Measurements from ENCODE around the gene CRAT. TPM values are rescaled to one million over a fixed set of nuclear protein-coding genes. Genes with fewer than 3 reads are reported as not detected.

The CRAT gene
- polyA plus RNA-seq, 2 of the 4 experiments (the other 2 are of a cell fraction) = 20.5 to 26.0 TPM

DNA sequence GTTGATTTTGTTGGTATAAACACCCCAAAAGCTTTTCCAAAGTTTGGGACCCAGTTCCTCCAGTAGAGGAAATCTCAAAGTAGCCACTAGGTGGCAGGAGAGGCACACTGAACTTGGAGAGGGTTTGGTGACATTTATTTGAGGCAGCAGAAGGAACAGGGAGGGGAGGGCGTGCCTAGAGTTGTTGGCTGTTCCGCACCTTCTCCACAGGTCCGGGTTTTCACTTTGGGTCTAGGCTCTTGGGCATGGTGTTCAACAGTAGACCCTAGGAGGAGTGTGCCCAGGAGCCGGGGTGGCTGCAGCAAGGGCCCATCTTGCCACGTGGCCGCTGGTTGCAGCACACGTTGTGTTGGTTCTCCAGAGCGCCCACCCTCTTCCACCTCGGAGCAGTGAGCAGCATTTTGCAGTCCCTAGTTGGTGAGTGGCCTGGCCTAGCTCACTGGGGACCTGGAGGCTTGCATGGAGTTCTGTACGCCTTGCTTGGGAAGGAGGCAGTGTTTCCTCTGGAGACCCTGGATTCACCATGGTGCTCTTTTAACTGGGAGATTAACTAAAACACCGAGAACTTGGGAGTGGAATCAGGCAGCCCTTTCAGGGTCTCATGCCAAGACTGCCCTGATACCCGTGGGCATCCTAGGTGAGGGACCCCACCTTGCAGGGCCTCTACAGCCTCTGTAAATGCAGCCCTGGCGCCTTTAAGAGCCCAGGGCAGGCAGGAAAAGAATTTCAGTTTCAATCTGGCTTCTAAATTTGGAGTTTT, 28.8 kb upstream of the CRAT start:
- WGBS (ENCODE audit: missing lambda C conversion rate) = 5% methylated on average over 7 of the region's 13 CpGs
- no peak for TF ChIP-seq EHF (CRISPR knock-in tag; IDR thresholded peaks at IDR 0.05)
- no peak for TF ChIP-seq HEYL (CRISPR knock-in tag; IDR thresholded peaks at IDR 0.05)
- no peak; the same call in 1 of the 2 replicates for TF ChIP-seq ZNF302 (CRISPR knock-in tag; IDR thresholded peaks at IDR 0.05)
- TF ChIP-seq GATA3 (IDR thresholded peaks at IDR 0.05; ENCODE audit: borderline replicate concordance) = no peak; the same call in 1 of the 2 replicates
- TF ChIP-seq, protein P1, sequence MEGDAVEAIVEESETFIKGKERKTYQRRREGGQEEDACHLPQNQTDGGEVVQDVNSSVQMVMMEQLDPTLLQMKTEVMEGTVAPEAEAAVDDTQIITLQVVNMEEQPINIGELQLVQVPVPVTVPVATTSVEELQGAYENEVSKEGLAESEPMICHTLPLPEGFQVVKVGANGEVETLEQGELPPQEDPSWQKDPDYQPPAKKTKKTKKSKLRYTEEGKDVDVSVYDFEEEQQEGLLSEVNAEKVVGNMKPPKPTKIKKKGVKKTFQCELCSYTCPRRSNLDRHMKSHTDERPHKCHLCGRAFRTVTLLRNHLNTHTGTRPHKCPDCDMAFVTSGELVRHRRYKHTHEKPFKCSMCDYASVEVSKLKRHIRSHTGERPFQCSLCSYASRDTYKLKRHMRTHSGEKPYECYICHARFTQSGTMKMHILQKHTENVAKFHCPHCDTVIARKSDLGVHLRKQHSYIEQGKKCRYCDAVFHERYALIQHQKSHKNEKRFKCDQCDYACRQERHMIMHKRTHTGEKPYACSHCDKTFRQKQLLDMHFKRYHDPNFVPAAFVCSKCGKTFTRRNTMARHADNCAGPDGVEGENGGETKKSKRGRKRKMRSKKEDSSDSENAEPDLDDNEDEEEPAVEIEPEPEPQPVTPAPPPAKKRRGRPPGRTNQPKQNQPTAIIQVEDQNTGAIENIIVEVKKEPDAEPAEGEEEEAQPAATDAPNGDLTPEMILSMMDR (IDR thresholded peaks at IDR 0.05) = peak; percentile 95
- peak; percentile 90 for TF ChIP-seq SMC3 (IDR thresholded peaks at IDR 0.05)
- TF ChIP-seq, protein P2, sequence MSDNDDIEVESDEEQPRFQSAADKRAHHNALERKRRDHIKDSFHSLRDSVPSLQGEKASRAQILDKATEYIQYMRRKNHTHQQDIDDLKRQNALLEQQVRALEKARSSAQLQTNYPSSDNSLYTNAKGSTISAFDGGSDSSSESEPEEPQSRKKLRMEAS (IDR thresholded peaks at IDR 0.05) = peak; percentile 95
- TF ChIP-seq HOXB5 (CRISPR knock-in tag; IDR thresholded peaks at IDR 0.05) = 0 out of 2 replicates have a peak, but pooled peaks have one; percentile 43
- TF ChIP-seq HOXB13 (CRISPR knock-in tag; IDR thresholded peaks at IDR 0.05; ENCODE audit: low read depth) = peak; percentile 91; the same call in 1 of the 2 replicates
- TF ChIP-seq RFX5 (IDR thresholded peaks at IDR 0.05) = no peak
- TF ChIP-seq, protein P3, sequence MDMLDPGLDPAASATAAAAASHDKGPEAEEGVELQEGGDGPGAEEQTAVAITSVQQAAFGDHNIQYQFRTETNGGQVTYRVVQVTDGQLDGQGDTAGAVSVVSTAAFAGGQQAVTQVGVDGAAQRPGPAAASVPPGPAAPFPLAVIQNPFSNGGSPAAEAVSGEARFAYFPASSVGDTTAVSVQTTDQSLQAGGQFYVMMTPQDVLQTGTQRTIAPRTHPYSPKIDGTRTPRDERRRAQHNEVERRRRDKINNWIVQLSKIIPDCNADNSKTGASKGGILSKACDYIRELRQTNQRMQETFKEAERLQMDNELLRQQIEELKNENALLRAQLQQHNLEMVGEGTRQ (IDR thresholded peaks at IDR 0.05) = peak; percentile 11; the same call in 1 of the 2 replicates
- TF ChIP-seq MYC (IDR thresholded peaks at IDR 0.05; ENCODE audit: borderline replicate concordance, low read length) = peak; percentile 65; the same call in 1 of the 2 replicates
- TF ChIP-seq EP300 (IDR thresholded peaks at IDR 0.05) = no peak
- TF ChIP-seq CHD2 (IDR thresholded peaks at IDR 0.05; ENCODE audit: low read length, partially characterized antibody) = no peak
- TF ChIP-seq RAD21 (conservative IDR thresholded peaks at IDR 0.05 in 1 of 2, IDR thresholded peaks at IDR 0.05 in 1 of 2) = peak; percentile 97
- no peak for TF ChIP-seq POLR2A (IDR thresholded peaks at IDR 0.05; ENCODE audit: low read length)
- ChIA-PET CTCF (interaction anchor here (0.6 to 28.1 kb wide), 81 partner anchors 11 to 664 kb away, joined by 3 to 1029 read pairs (median 4); partner anchors contain the start of genes ASB6, C9orf50, IER5L and NTMT1), POLR2A (interaction anchor here (0.7 to 3.5 kb wide), 27 partner anchors 8 to 500 kb away, joined by 3 to 44 read pairs (median 5); partner anchors contain the start of genes C9orf50 and IER5L)
- Histone ChIP-seq H3K27ac (peak overlapping the region; percentile 99), H3K4me3 (peak overlapping the region; percentile 44), H3K9me3 (no peaks in the 10 kb centered on the region), H3K4me2 (peak overlapping the region; percentile 91), H3K4me1 (peaks cover 56% of the 10 kb centered on the region)
- DNase-seq (ENCODE audit: low read depth in 1 of 2, low spot score in 1 of 2) = peak; percentile 88 to 89
- peak; percentile 70 to 75 for ATAC-seq
- FAIRE-seq = no peak

DNA sequence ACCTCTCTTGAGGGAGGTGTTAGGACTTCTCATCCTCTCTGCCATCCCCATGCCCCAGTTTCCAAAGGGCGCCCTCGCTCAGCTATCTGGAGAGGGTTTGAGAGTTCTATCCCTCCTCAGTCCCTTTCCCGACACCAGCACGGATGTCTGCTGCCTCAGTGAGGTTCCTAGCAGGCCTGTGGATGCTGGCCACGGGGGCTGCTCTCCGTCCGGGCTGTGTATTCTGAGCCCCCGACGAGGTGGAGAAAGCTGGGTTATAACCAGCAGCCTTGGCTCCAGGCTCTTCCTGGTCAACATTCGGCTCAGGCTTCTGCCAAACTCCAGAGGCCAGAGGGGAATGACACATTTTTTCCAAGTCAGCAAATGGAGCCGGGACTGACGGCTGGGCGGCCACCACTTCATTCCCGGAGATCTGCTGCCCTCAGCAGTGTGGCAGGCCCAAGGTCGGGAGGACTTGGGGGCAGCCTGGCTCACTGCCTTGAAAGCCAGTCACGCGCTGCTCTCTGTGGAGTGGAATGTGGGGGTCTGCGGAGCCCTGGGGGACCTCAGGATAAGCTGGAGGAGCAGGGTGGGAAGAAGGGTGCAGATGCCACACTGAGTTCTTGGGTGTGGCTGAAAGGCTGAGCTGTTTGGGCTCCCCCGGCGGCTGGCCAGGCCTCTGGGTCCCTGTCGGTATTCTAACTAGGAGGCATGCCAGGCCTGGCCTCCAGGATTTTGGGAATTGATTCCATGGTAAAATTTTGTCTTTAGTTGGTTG, 28.1 kb upstream of the CRAT start:
- Histone ChIP-seq H3K4me2 (peak overlapping the region; percentile 91), H3K4me3 (no peak overlapping the region), H3K4me1 (peaks cover 52% of the 10 kb centered on the region), H3K27ac (peak overlapping the region; percentile 99), H3K9me3 (no peaks in the 10 kb centered on the region)
- peak in 1 of 2 experiments; percentile 30; a peak in 3 of 6 replicates for ATAC-seq
- CTCF ChIA-PET = interaction anchor here (0.6 to 28.1 kb wide), 63 partner anchors 10 to 653 kb away, joined by 3 to 1029 read pairs (median 4); partner anchors contain the start of genes ASB6, C9orf50, IER5L and NTMT1
- WGBS (ENCODE audit: missing lambda C conversion rate) = 56% methylated on average over 20 of the region's 21 CpGs
- POLR2A ChIA-PET = interaction anchor here (0.9 to 3.5 kb wide), 10 partner anchors 13 to 499 kb away, joined by 3 to 44 read pairs (median 6); partner anchors contain the start of genes C9orf50 and IER5L
- TF ChIP-seq KDM1A (IDR thresholded peaks at IDR 0.05; ENCODE audit: low read depth) = no peak
- no peak for TF ChIP-seq CHD2 (IDR thresholded peaks at IDR 0.05; ENCODE audit: low read length, partially characterized antibody)
- TF ChIP-seq FOSB (CRISPR knock-in tag; IDR thresholded peaks at IDR 0.05) = no peak
- no peak for TF ChIP-seq GATA3 (IDR thresholded peaks at IDR 0.05; ENCODE audit: borderline replicate concordance)
- peak; percentile 66 for TF ChIP-seq MAFK (IDR thresholded peaks at IDR 0.05; ENCODE audit: partially characterized antibody)
- no peak for TF ChIP-seq RARB (CRISPR knock-in tag; IDR thresholded peaks at IDR 0.05)
- TF ChIP-seq EP300 (IDR thresholded peaks at IDR 0.05) = no peak
- no peak for DNase-seq (ENCODE audit: low read depth in 1 of 2, low spot score in 1 of 2)
- no peak for FAIRE-seq

Data from A549 (cell line).